NCI-H187 treated with DMSO at 0.1 percent for 48 hours (cell line): ENCODE data around the gene C19orf12.

Experiments
- DNase-seq: peaks from one replicate; lab custom pipeline; 2025; lab: John Stamatoyannopoulos, UW

Gene C19orf12

GRCh38 chr19:29714953-29715700, at the start of gene C19orf12:
TSS of gene C19orf12 (minus strand) at chr19:29715261. CDS start at chr19:29708413, 6,848 bp downstream.
- no peak for DNase-seq

GRCh38 chr19:29764361-29764760, 49.3 kb upstream of the C19orf12 start:
- no peak for DNase-seq

GRCh38 chr19:29763196-29763595, 48.1 kb upstream of the C19orf12 start:
- DNase-seq = no peak

GRCh38 chr19:29761575-29762232, 46.6 kb upstream of the C19orf12 start:
- DNase-seq = no peak

- DNase-seq = no peak
These were observed 45.9 kb upstream of the C19orf12 start for GRCh38 chr19:29760752-29761502.

GRCh38 chr19:29759359-29759758, 44.3 kb upstream of the C19orf12 start:
- DNase-seq = no peak

GRCh38 chr19:29758863-29759262, 43.8 kb upstream of the C19orf12 start:
- DNase-seq = no peak

GRCh38 chr19:29757551-29757950, 42.5 kb upstream of the C19orf12 start:
- no peak for DNase-seq

- DNase-seq = no peak
These were observed 38.9 kb upstream of the C19orf12 start for GRCh38 chr19:29753934-29754305.

GRCh38 chr19:29753190-29753933, 38.3 kb upstream of the C19orf12 start:
- DNase-seq = no peak

- DNase-seq = no peak
These were observed 37.5 kb upstream of the C19orf12 start for GRCh38 chr19:29752450-29753025.

- DNase-seq = no peak
These were observed 36.9 kb upstream of the C19orf12 start for GRCh38 chr19:29751932-29752331.

GRCh38 chr19:29750001-29750400, 34.9 kb upstream of the C19orf12 start:
- no peak for DNase-seq

GRCh38 chr19:29748996-29749849, 34.2 kb upstream of the C19orf12 start:
- no peak for DNase-seq

- no peak for DNase-seq
These were observed 30.2 kb upstream of the C19orf12 start for GRCh38 chr19:29745253-29745652.

GRCh38 chr19:29743681-29744080, 28.6 kb upstream of the C19orf12 start:
- no peak for DNase-seq

- DNase-seq = no peak
These were observed 26.7 kb upstream of the C19orf12 start for GRCh38 chr19:29741776-29742175.

- no peak for DNase-seq
These were observed 26.2 kb upstream of the C19orf12 start for GRCh38 chr19:29741226-29741625.

- DNase-seq = no peak
These were observed 22.5 kb upstream of the C19orf12 start for GRCh38 chr19:29737461-29738000.

GRCh38 chr19:29735829-29736228, 20.8 kb upstream of the C19orf12 start:
- no peak for DNase-seq
